ENCODE measurements around the gene UBTD2. TPM values are rescaled to one million over a fixed set of nuclear protein-coding genes. Genes with fewer than 3 reads are reported as not detected.

UBTD2 gene
- total and polyA plus RNA-seq, 2 of the 4 experiments (the other 2 are of a cell fraction), result 11.2 to 20.6 TPM

- CTCF ChIA-PET, result interaction anchor here (1.9 kb wide), 1 partner anchor 13 kb away, joined by 5 read pairs; no protein-coding TSS in a partner anchor
- in situ Hi-C loops (cut with MboI; ENCODE audit: low sequenced_read_pairs), result loop anchor here (25.0 kb wide), 1 partner anchor 763 kb away; the partner anchor contains the start of gene FGF18
- H3K23ac ChIP-seq (ENCODE audit: low read depth, low read length), result no peak overlapping the region
- H4K8ac ChIP-seq (ENCODE audit: low read depth in 2 of 2, low read length in 2 of 2), result no peak overlapping the region
- peaks cover 72% of the 10 kb centered on the region for H4K20me1 ChIP-seq (ENCODE audit: insufficient read depth, low read length)
- no peak overlapping the region for H2AFZ ChIP-seq (replicated peaks; ENCODE audit: low read length, poor library complexity)
- H4K5ac ChIP-seq (ENCODE audit: low read depth, low read length), result no peak overlapping the region
- TF ChIP-seq CEBPB (IDR thresholded peaks at IDR 0.05; ENCODE audit: low read depth, low read length) (no peak), RAD21 (IDR thresholded peaks at IDR 0.05; ENCODE audit: low read length) (no peak), ELK1 (IDR thresholded peaks at IDR 0.05; ENCODE audit: borderline replicate concordance, low read depth, low read length) (no peak), MAZ (IDR thresholded peaks at IDR 0.05; ENCODE audit: borderline replicate concordance, low read depth, low read length) (no peak), POLR2A (IDR thresholded peaks at IDR 0.05; ENCODE audit: low read depth, low read length) (no peak), RFX5 (IDR thresholded peaks at IDR 0.05; ENCODE audit: low read depth, low read length) (no peak), FOS (IDR thresholded peaks at IDR 0.05; ENCODE audit: low read depth, low read length) (no peak), CHD1 (IDR thresholded peaks at IDR 0.05; ENCODE audit: low read depth, low read length) (no peak), BHLHE40 (IDR thresholded peaks at IDR 0.05; ENCODE audit: low read depth, low read length) (no peak), MXI1 (IDR thresholded peaks at IDR 0.05; ENCODE audit: borderline replicate concordance, low read depth, low read length) (no peak), RCOR1 (IDR thresholded peaks at IDR 0.05; ENCODE audit: insufficient replicate concordance, low read length) (no peak), MAFK (IDR thresholded peaks at IDR 0.05; ENCODE audit: low read depth, low read length) (no peak), SMC3 (IDR thresholded peaks at IDR 0.05; ENCODE audit: low read depth, low read length) (no peak)
- TF ChIP-seq, protein P1, sequence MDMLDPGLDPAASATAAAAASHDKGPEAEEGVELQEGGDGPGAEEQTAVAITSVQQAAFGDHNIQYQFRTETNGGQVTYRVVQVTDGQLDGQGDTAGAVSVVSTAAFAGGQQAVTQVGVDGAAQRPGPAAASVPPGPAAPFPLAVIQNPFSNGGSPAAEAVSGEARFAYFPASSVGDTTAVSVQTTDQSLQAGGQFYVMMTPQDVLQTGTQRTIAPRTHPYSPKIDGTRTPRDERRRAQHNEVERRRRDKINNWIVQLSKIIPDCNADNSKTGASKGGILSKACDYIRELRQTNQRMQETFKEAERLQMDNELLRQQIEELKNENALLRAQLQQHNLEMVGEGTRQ (IDR thresholded peaks at IDR 0.05; ENCODE audit: low read depth, low read length), result no peak
- TF ChIP-seq, protein P2, sequence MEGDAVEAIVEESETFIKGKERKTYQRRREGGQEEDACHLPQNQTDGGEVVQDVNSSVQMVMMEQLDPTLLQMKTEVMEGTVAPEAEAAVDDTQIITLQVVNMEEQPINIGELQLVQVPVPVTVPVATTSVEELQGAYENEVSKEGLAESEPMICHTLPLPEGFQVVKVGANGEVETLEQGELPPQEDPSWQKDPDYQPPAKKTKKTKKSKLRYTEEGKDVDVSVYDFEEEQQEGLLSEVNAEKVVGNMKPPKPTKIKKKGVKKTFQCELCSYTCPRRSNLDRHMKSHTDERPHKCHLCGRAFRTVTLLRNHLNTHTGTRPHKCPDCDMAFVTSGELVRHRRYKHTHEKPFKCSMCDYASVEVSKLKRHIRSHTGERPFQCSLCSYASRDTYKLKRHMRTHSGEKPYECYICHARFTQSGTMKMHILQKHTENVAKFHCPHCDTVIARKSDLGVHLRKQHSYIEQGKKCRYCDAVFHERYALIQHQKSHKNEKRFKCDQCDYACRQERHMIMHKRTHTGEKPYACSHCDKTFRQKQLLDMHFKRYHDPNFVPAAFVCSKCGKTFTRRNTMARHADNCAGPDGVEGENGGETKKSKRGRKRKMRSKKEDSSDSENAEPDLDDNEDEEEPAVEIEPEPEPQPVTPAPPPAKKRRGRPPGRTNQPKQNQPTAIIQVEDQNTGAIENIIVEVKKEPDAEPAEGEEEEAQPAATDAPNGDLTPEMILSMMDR (conservative IDR thresholded peaks at IDR 0.05; ENCODE audit: low read depth, low read length), result no peak
- no TSS peak for BruUV-seq (replicated peaks)
- no peak overlapping the region for H2BK120ac ChIP-seq (ENCODE audit: low read depth, low read length)
- dilution Hi-C loops (cut with HindIII; ENCODE audit: low sequenced_read_pairs, unreplicated experiment), result no loop called here
- H2BK5ac ChIP-seq (ENCODE audit: low read depth, low read length, poor library complexity, severe bottlenecking), result no peak overlapping the region
- H3K4me3 ChIP-seq (ENCODE audit: insufficient read depth, low read depth, low read length), result no peak overlapping the region
- no peak overlapping the region for H2AK5ac ChIP-seq (ENCODE audit: low read depth, low read length)
- peaks cover 5% of the 10 kb centered on the region; the same call in 1 of the 2 replicates for H3K4me1 ChIP-seq (ENCODE audit: control insufficient read depth, insufficient read depth, low read length)
- no peak overlapping the region for H3K14ac ChIP-seq (replicated peaks; ENCODE audit: low read depth, low read length)
- no peaks in the 10 kb centered on the region for H3K9me3 ChIP-seq (ENCODE audit: control insufficient read depth, insufficient read depth, low read length)
- POLR2A ChIA-PET (ENCODE audit: unreplicated experiment), result no interaction called here
- H3K18ac ChIP-seq (ENCODE audit: low read depth, low read length), result no peak overlapping the region
- no peak overlapping the region for H3K56ac ChIP-seq (ENCODE audit: extremely low read depth, insufficient read depth, low read length)
- no peak overlapping the region for H3K4ac ChIP-seq (ENCODE audit: low read depth, low read length)
- no peak overlapping the region for H3K9ac ChIP-seq (ENCODE audit: low read depth, low read length)
- no peak overlapping the region for H2BK20ac ChIP-seq (ENCODE audit: low read depth, low read length)
- peaks cover 39% of the 10 kb centered on the region for H3K9me1 ChIP-seq (ENCODE audit: insufficient read depth, low read length)
- no peaks in the 10 kb centered on the region for H3K27me3 ChIP-seq (ENCODE audit: control insufficient read depth, insufficient read depth, low read length)
- ATAC-seq (ENCODE audit: low read depth), result no peak
- H3K36me3 ChIP-seq (ENCODE audit: control insufficient read depth, insufficient read depth, low read length), result peaks cover 6% of the 10 kb centered on the region; the same call in 1 of the 2 replicates
- DNase-seq, result no peak
- H2AK9ac ChIP-seq (replicated peaks; ENCODE audit: low read depth, low read length, poor library complexity), result no peak overlapping the region
- no peak overlapping the region for H4K91ac ChIP-seq (ENCODE audit: insufficient read depth, low read depth, low read length)
- intact Hi-C loops (cut with micrococcal nuclease), result no loop called here
- WGBS, 2 experiments (ENCODE audit: extremely low coverage in 2 of 2, insufficient read length in 1 of 2), result 89% methylated on average over 5 of the region's 7 CpGs; no CpG with 5 or more reads in 1 of the 2 experiments
- no peak overlapping the region for H2BK15ac ChIP-seq (ENCODE audit: low read depth, low read length)
- H3K4me2 ChIP-seq (ENCODE audit: low read depth, low read length), result no peak overlapping the region
- peaks cover 33 to 81% of the 10 kb centered on the region in 2 experiments for H3K79me1 ChIP-seq (ENCODE audit: low read depth in 1 of 2, low read length in 2 of 2)
- no peak overlapping the region for H3K27ac ChIP-seq (ENCODE audit: insufficient read depth, low read length)
Measured at GRCh38 chr5:172175263-172175719, 108.3 kb downstream of the UBTD2 start.
